NB4 (cell line): ENCODE results near the gene SIVA1.
A peak's percentile ranks its signal among the peaks of the same experiment; 100 is the strongest.

Experiments used
- DNase-seq: peaks from one replicate; pipeline ENCODE4 v3.0.0; 2010; ENCODE audit warnings: low read depth
- H3K4me3 ChIP-seq: one replicate; pipeline ENCODE4 v1.5.1; 2011; ENCODE audit warnings: mild to moderate bottlenecking, low read depth, low read length, moderate library complexity
- MYC ChIP-seq: IDR thresholded peaks from 2 replicates; pipeline ENCODE4 v1.6.1; 2011; ENCODE audit warnings: low read depth, low read length
- POLR2A ChIP-seq: IDR thresholded peaks from 2 replicates; pipeline ENCODE4 v1.6.1; 2011; ENCODE audit warnings: mild to moderate bottlenecking; ENCODE audit not compliant: insufficient read length; ENCODE audit errors: extremely low read depth
- TF ChIP-seq, protein P1 (sequence below): IDR thresholded peaks from one replicate; pipeline ENCODE4 v1.5.1; 2012; ENCODE audit warnings: low read depth, low read length
- TF ChIP-seq, protein P2 (sequence below): IDR thresholded peaks from 2 replicates; pipeline ENCODE4 v1.6.1; 2011; ENCODE audit warnings: low read depth, low read length

Gene SIVA1

DNA sequence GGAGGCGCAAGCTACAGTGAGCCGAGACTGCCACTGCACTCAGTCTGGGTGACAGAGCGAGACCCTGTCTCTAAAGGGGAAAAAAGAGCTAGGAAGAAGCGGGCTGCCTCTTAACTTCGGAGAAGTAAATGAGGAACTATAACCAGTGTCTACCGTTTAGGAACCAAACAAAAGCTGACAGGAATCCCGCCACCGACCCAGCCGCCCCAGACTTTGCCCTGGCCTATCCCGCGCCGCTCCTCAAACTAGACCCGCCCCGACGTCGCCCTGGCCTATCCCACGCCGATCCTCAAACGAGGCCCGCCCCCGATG lies 568 bp upstream of the SIVA1 start:
- DNase-seq: no peak
- TF ChIP-seq, protein P1, sequence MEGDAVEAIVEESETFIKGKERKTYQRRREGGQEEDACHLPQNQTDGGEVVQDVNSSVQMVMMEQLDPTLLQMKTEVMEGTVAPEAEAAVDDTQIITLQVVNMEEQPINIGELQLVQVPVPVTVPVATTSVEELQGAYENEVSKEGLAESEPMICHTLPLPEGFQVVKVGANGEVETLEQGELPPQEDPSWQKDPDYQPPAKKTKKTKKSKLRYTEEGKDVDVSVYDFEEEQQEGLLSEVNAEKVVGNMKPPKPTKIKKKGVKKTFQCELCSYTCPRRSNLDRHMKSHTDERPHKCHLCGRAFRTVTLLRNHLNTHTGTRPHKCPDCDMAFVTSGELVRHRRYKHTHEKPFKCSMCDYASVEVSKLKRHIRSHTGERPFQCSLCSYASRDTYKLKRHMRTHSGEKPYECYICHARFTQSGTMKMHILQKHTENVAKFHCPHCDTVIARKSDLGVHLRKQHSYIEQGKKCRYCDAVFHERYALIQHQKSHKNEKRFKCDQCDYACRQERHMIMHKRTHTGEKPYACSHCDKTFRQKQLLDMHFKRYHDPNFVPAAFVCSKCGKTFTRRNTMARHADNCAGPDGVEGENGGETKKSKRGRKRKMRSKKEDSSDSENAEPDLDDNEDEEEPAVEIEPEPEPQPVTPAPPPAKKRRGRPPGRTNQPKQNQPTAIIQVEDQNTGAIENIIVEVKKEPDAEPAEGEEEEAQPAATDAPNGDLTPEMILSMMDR: no peak
- TF ChIP-seq POLR2A: peak; percentile 74
- peak overlapping the region; percentile 75 for H3K4me3 ChIP-seq

DNA sequence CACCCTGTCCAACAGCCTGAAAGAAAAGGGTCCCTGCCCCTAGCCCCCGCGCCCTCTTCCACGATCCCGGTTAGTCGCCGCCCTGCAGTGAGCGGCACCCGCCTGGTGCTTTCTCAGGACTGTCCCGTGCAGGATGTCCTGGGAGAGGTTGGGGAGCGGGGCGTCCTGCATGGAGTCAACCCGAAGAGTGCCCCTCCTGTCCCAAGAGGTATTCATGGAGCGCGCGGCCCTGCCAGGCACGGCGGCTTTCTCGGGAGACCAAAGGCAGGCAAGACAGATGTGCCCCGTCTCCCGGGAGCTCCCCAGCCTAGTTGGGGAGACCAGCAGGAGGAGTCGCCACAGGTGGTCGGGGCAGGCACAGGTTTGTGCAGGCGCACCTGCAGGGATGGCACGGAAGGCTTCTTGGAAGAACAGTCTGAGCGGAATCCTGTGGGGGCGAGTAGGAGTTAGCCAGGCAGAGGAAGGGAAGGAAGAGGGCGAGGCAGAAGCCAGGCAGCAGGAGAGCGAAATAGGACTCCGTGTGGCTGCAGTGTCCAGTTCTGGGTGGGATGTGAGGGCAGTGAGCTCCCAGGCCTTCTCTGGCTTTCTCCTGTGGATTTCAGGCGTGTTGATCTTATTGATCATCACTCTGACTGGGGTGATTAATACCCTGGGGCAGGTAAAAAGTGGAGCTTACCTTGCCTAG lies 723 bp downstream of the SIVA1 start:
- DNase-seq: no peak
- H3K4me3 ChIP-seq: peak overlapping the region; percentile 80

DNA sequence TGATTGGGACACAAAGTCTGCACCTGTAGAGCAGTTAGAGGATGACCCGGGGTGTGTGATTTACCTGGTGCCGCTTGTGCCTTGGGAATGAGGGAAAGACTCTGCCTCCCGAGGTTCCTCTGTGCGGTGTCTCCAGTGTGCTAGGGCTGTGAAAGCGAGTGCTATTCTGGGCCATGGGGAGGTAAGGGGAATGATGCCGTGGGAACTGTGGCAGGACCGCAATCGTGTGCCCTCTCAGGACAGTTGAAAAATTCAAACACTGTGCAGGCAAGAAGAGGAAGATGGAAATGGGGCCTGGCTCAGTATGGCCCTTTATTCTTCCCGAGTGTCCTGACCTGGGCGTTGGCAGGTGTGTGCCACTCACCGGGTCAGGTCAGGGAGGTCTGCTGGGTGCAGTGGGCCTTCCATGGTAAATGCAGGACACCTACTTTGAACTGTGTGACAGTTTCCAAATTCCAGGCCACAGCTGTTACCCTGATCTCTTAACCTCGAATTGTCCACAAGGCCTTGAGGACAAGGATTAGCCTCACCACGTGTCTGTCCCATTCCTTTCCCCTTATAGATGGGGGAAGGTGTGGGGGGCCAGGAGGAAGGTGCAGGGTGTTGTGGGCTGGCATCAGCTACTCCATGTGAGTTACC lies 1.4 kb downstream of the SIVA1 start:
- H3K4me3 ChIP-seq: peak overlapping the region; percentile 80
- TF ChIP-seq MYC (no peak), POLR2A (no peak)
- TF ChIP-seq, protein P2, sequence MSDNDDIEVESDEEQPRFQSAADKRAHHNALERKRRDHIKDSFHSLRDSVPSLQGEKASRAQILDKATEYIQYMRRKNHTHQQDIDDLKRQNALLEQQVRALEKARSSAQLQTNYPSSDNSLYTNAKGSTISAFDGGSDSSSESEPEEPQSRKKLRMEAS: no peak
- TF ChIP-seq, protein P1: no peak
- no peak for DNase-seq

More for the DNA sequence above, 723 bp downstream of the SIVA1 start:
- TF ChIP-seq, protein P1: no peak
- TF ChIP-seq POLR2A: no peak
- TF ChIP-seq MYC: no peak
- TF ChIP-seq, protein P2: no peak

DNA sequence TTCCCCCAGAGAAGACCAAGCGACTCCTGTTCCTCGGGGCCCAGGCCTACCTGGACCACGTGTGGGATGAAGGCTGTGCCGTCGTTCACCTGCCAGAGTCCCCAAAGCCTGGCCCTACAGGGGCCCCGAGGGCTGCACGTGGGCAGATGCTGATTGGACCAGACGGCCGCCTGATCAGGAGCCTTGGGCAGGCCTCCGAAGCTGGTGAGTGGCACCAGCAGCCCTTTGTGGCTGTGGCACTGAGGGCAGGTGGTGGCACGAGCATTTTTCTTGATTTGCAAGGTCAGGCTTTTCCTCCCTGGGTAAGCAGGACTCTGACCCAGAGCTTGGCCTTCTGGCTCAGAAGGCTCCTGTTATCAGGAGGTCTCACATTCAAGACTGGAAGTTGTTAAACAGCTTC lies 2.7 kb downstream of the SIVA1 start:
- TF ChIP-seq MYC: no peak
- TF ChIP-seq POLR2A: no peak
- TF ChIP-seq, protein P1: no peak
- DNase-seq: no peak
- no peak overlapping the region for H3K4me3 ChIP-seq

DNA sequence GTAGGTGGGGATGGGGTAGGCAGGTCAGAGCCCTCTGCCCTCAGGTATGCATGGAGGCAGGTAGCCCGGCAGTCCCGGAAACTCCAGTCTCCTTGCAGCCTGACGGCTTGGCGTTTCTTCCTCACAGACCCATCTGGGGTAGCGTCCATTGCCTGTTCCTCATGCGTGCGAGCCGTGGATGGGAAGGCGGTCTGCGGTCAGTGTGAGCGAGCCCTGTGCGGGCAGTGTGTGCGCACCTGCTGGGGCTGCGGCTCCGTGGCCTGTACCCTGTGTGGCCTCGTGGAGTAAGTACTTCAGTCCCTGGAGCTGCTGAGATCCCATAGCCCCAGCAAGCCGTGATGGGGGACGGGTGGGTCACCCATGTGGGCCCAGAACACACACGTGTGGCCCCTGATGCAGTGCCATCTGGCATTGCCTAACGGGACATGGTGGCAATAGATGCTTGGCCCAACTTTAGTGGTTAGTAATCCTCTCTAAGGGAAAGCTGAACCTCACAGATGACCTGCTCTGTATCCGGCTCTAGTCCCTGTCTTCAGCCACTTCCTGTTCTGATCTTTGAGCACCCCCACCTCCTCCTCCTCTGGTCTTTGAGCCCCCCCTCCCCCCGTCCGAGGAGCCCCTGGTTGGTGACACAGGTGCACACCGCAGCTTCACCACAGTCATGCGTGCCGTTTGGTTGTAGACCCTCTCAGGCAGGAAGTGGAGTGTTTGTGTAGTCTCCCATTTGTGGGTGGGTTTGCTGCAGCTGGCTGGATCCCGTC lies 3.7 kb downstream of the SIVA1 start:
- H3K4me3 ChIP-seq: no peak overlapping the region
- TF ChIP-seq, protein P2: no peak
- TF ChIP-seq, protein P1: no peak
- TF ChIP-seq POLR2A (no peak), MYC (no peak)
- no peak for DNase-seq

DNA sequence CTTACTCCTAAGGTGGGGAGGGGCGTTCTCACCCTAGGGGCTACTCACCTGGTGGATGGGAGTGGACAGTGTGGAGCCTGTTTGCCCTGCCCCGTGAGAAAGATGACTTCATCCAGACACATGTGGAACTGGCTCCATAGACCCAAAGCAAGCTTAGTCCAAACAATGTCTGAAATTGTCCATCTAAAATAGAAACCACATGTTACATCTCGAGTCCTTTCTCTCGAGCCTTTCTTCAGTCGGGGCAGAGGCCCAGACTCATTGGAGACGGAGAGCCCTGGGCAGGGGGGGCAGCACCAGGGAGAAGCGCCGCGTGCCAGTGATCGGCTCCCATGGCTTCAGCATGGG lies 4.3 kb downstream of the SIVA1 start:
- TF ChIP-seq, protein P1: no peak
- TF ChIP-seq, protein P2: no peak
- no peak for TF ChIP-seq MYC
- no peak for TF ChIP-seq POLR2A
- no peak for DNase-seq
- H3K4me3 ChIP-seq: no peak overlapping the region
